GM06990 (cell line): ENCODE results near the gene ZDHHC14.
A peak's percentile ranks its signal among the peaks of the same experiment; 100 is the strongest.

Source experiments
- DNase-seq: peaks from one replicate; pipeline ENCODE4 v3.0.0-alpha.2; 2011; ENCODE audit not compliant: insufficient read length; ENCODE audit errors: extremely low read depth
- H3K27me3 ChIP-seq: replicated peaks from 2 replicates; pipeline ENCODE4 v1.6.0; 2011; ENCODE audit warnings: low read length; ENCODE audit not compliant: control insufficient read depth, insufficient read depth
- H3K36me3 ChIP-seq: 2 replicates; pipeline ENCODE4 v1.5.1; 2011; ENCODE audit warnings: low read length; ENCODE audit not compliant: control insufficient read depth, insufficient read depth
- H3K4me3 ChIP-seq: replicated peaks from 2 replicates; pipeline ENCODE4 v1.5.1; 2011; ENCODE audit warnings: low read depth, mild to moderate bottlenecking, control low read depth, low read length
- TF ChIP-seq, protein P1 (sequence below): IDR thresholded peaks from 2 replicates; pipeline ENCODE4 v1.5.1; 2011; ENCODE audit warnings: low read length, control low read depth, mild to moderate bottlenecking, inconsistent platforms; ENCODE audit not compliant: insufficient read depth, poor library complexity, severe bottlenecking

Gene ZDHHC14

DNA sequence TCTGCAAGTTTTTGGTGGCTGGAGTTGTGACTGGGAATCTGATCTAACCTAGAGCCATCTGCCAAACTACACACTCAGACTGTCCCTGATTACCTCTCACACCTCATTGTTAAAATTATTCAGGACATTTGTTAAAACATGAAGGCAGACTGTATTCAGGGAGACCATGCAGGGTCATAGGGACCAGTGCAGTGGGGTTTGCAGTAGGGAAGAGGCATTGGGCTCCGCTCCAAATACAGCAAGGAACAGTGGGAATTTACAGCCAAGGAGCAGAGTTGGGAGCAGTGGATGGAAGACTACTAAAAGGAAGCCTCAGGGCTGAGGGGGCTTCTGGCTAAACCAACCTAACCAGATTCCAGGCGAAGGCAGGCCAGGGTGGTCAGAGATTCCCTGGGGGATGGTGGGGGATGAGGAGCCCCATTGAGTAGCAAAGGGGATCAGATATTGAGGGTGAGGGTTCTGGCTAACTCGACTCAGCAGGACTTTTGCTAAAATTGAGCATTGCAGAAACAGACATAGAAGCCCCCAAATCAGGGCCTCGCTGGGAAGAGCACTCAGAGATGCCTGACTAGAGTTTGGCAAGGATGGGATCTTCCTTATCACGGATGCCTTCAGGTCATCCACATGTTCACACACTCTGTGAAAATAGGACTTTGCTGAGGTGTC is 172.0 kb downstream of the ZDHHC14 start:
- no peak overlapping the region for H3K4me3 ChIP-seq
- no peak for DNase-seq
- H3K27me3 ChIP-seq: no peaks in the 10 kb centered on the region

DNA sequence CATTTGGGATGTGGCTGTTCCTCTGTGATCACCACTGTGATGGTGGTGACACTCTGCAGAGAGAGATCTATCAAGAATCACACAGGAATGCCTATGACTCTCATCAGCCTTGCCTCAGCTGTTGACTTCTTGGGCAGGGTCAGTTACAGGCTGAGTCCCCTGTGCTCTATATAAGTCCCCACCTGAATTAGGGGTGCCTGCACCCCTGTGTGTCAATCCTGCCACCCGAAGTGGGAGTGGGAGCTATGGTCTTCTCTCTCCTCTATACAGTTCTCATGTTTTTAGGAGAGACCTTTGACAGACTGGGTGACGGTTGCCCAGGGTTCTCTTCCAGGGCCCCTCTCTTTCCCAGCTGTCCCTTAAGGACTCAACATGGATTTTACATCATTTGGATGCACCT is 173.8 kb downstream of the ZDHHC14 start:
- DNase-seq: no peak
- no peaks in the 10 kb centered on the region for H3K36me3 ChIP-seq
- no peak overlapping the region for H3K4me3 ChIP-seq
- no peaks in the 10 kb centered on the region for H3K27me3 ChIP-seq
- TF ChIP-seq, protein P1, sequence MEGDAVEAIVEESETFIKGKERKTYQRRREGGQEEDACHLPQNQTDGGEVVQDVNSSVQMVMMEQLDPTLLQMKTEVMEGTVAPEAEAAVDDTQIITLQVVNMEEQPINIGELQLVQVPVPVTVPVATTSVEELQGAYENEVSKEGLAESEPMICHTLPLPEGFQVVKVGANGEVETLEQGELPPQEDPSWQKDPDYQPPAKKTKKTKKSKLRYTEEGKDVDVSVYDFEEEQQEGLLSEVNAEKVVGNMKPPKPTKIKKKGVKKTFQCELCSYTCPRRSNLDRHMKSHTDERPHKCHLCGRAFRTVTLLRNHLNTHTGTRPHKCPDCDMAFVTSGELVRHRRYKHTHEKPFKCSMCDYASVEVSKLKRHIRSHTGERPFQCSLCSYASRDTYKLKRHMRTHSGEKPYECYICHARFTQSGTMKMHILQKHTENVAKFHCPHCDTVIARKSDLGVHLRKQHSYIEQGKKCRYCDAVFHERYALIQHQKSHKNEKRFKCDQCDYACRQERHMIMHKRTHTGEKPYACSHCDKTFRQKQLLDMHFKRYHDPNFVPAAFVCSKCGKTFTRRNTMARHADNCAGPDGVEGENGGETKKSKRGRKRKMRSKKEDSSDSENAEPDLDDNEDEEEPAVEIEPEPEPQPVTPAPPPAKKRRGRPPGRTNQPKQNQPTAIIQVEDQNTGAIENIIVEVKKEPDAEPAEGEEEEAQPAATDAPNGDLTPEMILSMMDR: no peak

More for the DNA sequence above, 172.0 kb downstream of the ZDHHC14 start:
- TF ChIP-seq, protein P1: no peak
- no peaks in the 10 kb centered on the region for H3K36me3 ChIP-seq

DNA sequence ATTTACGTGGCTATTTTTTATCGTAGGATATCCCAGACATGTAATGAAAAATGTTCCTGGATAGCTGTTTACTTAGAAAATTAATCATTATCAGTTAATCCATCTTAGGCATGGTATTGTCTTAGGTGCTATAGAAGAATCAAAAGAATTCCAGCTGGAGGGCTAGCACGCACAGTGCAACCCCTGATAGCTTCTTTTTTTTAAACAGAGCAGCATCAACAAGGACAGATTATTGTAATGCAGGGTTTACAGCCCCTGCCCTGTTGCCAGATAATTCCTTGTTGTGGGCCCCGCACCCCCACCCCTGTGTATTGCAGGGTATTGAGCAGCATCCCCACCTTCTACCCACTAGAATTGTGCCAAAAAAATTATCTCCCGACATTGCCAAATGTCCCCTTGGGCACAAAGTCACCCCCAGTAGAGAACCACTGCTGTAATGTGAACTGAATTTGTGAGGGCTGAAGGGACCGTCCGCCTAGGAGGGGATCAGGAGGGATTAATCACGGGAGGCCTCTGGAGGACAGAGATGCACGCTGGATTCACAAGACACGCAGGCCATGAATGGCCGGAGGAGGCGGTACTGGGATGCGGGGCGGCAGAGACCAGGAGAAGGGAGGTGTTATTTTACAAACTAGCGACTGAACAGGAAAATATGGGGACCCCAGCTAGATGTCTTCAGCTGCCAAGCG is 174.6 kb downstream of the ZDHHC14 start:
- Histone ChIP-seq H3K4me3 (no peak overlapping the region), H3K27me3 (no peaks in the 10 kb centered on the region), H3K36me3 (no peaks in the 10 kb centered on the region)
- DNase-seq: no peak
- TF ChIP-seq, protein P1: no peak

DNA sequence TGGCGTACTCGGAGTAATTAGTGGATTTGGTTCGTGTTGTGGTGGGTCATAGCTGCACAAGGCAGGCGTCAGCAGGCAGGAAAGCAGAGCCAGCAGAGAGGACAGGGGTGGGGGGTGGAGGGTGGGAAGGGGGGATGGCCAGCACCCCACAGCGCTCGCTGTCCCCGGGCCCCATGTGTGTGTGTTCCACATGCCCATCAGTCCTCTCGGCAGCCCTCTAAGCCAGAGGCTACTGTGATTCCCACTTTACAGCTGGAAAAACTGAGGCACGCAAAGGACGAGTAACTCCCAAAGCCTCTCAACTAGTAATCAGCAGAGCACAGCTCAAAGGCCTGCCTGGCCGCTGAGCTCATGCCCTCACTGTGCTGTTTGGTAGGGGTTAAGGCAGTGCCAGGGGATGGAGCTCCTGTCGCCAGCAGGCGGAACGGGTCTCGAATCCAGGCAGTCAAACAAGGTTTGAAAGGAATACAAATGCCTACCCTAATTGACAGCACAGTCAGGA is 175.2 kb downstream of the ZDHHC14 start:
- no peak for DNase-seq
- no peaks in the 10 kb centered on the region for H3K36me3 ChIP-seq
- H3K27me3 ChIP-seq: no peaks in the 10 kb centered on the region
- TF ChIP-seq, protein P1: no peak
- H3K4me3 ChIP-seq: no peak overlapping the region

DNA sequence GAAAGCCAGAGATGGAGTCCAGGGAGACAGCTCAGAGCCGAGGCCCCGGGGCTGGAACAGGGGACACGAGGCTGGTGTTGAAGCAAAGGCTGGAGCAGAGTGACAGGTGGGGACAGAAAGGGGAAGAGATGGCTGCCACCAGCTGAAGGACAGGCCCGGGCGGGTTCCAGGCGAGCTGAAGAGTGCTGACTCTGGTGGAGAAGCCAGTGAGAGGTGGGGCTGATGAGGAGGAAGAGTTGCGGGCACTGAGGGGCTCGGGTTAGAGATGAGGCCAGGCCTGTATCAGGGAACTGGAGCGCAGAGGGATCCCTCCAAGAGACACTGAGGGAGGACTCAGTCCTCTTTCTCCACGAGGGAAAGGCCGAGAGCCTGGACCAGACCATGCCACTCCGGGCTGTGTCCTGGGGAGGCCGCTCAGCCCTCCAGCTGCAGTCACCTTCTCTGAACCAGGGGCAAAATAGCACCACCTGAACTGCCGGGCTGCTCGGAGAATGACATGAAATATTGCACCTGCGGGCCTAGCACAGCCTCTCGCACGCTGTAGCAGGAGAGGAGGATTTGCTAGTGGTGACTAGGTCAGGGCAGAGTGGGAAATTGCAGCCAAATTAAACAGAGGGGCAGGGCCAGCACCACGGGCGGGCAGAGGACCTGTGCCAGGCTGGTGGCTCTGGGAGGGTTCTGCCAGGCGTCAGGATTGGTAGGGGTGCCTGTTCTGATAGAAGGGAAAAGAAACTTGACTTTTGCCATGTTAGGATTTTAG is 175.9 kb downstream of the ZDHHC14 start:
- Histone ChIP-seq H3K4me3 (no peak overlapping the region), H3K36me3 (no peaks in the 10 kb centered on the region), H3K27me3 (no peaks in the 10 kb centered on the region)
- peak; percentile 43 for DNase-seq
- TF ChIP-seq, protein P1: no peak
